ENCODE results near the gene GGNBP2. TPM values are rescaled to one million over a fixed set of nuclear protein-coding genes. Genes with fewer than 3 reads are reported as not detected.

GGNBP2 gene
- total and polyA plus RNA-seq, 2 experiments from 2014 or later, result 40.1 to 51.5 TPM

GRCh38 chr17:36625188-36625587, 80.5 kb downstream of the GGNBP2 start:
- no peak for TF ChIP-seq EZH2 (IDR thresholded peaks at IDR 0.05; ENCODE audit: insufficient read depth, poor library complexity, severe bottlenecking)
- TF ChIP-seq EZH2phosphoT487 (IDR thresholded peaks at IDR 0.05; ENCODE audit: insufficient read depth, low read depth), result no peak
- Histone ChIP-seq H3K4me3 (no peak overlapping the region), H3F3A (ENCODE audit: insufficient read depth) (no peaks in the 10 kb centered on the region), H3K79me2 (ENCODE audit: insufficient read depth) (no peaks in the 10 kb centered on the region), H3K27me3 (replicated peaks; ENCODE audit: insufficient read depth) (no peaks in the 10 kb centered on the region), H4K20me1 (ENCODE audit: insufficient read depth) (no peaks in the 10 kb centered on the region), H3K4me1 (ENCODE audit: insufficient read depth) (no peaks in the 10 kb centered on the region), H3K9ac (no peak overlapping the region), H3K27ac (no peak overlapping the region), H2AFZ (no peak overlapping the region), H3K4me2 (ENCODE audit: unreplicated experiment) (no peak overlapping the region), H3K36me3 (ENCODE audit: low read depth) (no peaks in the 10 kb centered on the region), H3K9me2 (ENCODE audit: insufficient read depth) (no peaks in the 10 kb centered on the region), H3K9me3 (ENCODE audit: low read depth) (no peaks in the 10 kb centered on the region)
- DNase-seq, result no peak
- 67 to 76% methylated on average over 7 of the region's 7 CpGs for WGBS, 2 experiments (ENCODE audit: low coverage in 1 of 2, low lambda C conversion rate in 2 of 2, missing lambda C conversion rate in 2 of 2)
- in situ Hi-C loops (cut with MboI), result loop anchor here (5.0 to 25.0 kb wide), 2 partner anchors 422 to 612 kb away; no protein-coding TSS in a partner anchor

DNA sequence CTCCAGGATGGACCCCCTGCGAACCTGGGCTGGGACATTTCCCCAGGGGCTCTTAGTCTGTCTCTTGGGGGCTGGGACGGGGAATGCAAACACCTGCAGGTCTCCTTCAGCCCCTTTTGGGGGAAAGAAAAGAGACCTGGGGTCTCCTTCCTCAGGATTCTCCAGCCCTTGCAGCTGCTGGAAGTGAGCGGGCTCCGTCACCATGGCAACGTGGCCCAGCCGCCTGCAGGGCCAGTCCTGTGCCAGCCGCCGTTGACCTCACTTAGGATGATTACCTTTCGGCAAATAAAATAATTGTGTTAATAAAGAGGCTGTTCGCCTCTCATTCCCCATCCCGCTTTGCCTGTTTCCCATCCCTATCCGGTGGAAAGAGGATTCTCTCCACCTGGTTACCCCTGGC, 82.4 kb downstream of the GGNBP2 start:
- no peaks in the 10 kb centered on the region for H3K9me3 ChIP-seq (ENCODE audit: low read depth)
- no peaks in the 10 kb centered on the region for H3F3A ChIP-seq (ENCODE audit: insufficient read depth)
- WGBS, 2 experiments (ENCODE audit: low coverage in 1 of 2, low lambda C conversion rate in 2 of 2, missing lambda C conversion rate in 2 of 2), result 66 to 69% methylated on average over 12 of the region's 12 CpGs
- H3K4me1 ChIP-seq (ENCODE audit: insufficient read depth), result no peaks in the 10 kb centered on the region
- H3K9me2 ChIP-seq (ENCODE audit: insufficient read depth), result no peaks in the 10 kb centered on the region
- H3K9ac ChIP-seq, result no peak overlapping the region
- in situ Hi-C loops (cut with MboI), result loop anchor here (5.0 to 25.0 kb wide), 2 partner anchors 420 to 610 kb away; no protein-coding TSS in a partner anchor
- H3K27ac ChIP-seq, result no peak overlapping the region
- no peak for DNase-seq
- H3K36me3 ChIP-seq (ENCODE audit: low read depth), result no peaks in the 10 kb centered on the region
- no peak overlapping the region for H3K4me3 ChIP-seq
- H3K4me2 ChIP-seq (ENCODE audit: unreplicated experiment), result no peak overlapping the region
- H3K79me2 ChIP-seq (ENCODE audit: insufficient read depth), result no peaks in the 10 kb centered on the region
- TF ChIP-seq EZH2 (IDR thresholded peaks at IDR 0.05; ENCODE audit: insufficient read depth, poor library complexity, severe bottlenecking) (no peak), EZH2phosphoT487 (IDR thresholded peaks at IDR 0.05; ENCODE audit: insufficient read depth, low read depth) (no peak)
- no peaks in the 10 kb centered on the region for H4K20me1 ChIP-seq (ENCODE audit: insufficient read depth)
- H3K27me3 ChIP-seq (replicated peaks; ENCODE audit: insufficient read depth), result no peaks in the 10 kb centered on the region; the same call in 1 of the 2 replicates
- no peak overlapping the region for H2AFZ ChIP-seq

GRCh38 chr17:36628576-36628975, 83.9 kb downstream of the GGNBP2 start:
- no peaks in the 10 kb centered on the region; the same call in 1 of the 2 replicates for H3K27me3 ChIP-seq (replicated peaks; ENCODE audit: insufficient read depth)
- H3F3A ChIP-seq (ENCODE audit: insufficient read depth), result no peaks in the 10 kb centered on the region
- no peak overlapping the region for H3K27ac ChIP-seq
- in situ Hi-C loops (cut with MboI), result loop anchor here (5.0 to 25.0 kb wide), 2 partner anchors 419 to 609 kb away; no protein-coding TSS in a partner anchor
- 82 to 85% methylated on average over 2 of the region's 2 CpGs for WGBS, 2 experiments (ENCODE audit: low coverage in 1 of 2, low lambda C conversion rate in 2 of 2, missing lambda C conversion rate in 2 of 2)
- H3K9ac ChIP-seq, result no peak overlapping the region
- H3K79me2 ChIP-seq (ENCODE audit: insufficient read depth), result no peaks in the 10 kb centered on the region
- no peaks in the 10 kb centered on the region for H3K36me3 ChIP-seq (ENCODE audit: low read depth)
- H3K9me2 ChIP-seq (ENCODE audit: insufficient read depth), result no peaks in the 10 kb centered on the region
- no peak for TF ChIP-seq EZH2 (IDR thresholded peaks at IDR 0.05; ENCODE audit: insufficient read depth, poor library complexity, severe bottlenecking)
- no peak for TF ChIP-seq EZH2phosphoT487 (IDR thresholded peaks at IDR 0.05; ENCODE audit: insufficient read depth, low read depth)
- no peak overlapping the region for H3K4me2 ChIP-seq (ENCODE audit: unreplicated experiment)
- H3K9me3 ChIP-seq (ENCODE audit: low read depth), result no peaks in the 10 kb centered on the region
- H4K20me1 ChIP-seq (ENCODE audit: insufficient read depth), result no peaks in the 10 kb centered on the region
- H3K4me1 ChIP-seq (ENCODE audit: insufficient read depth), result no peaks in the 10 kb centered on the region
- H2AFZ ChIP-seq, result no peak overlapping the region
- H3K4me3 ChIP-seq, result no peak overlapping the region
- DNase-seq, result no peak

- Histone ChIP-seq H3K9me3 (ENCODE audit: low read depth) (no peaks in the 10 kb centered on the region), H3F3A (ENCODE audit: insufficient read depth) (no peaks in the 10 kb centered on the region), H4K20me1 (ENCODE audit: insufficient read depth) (no peaks in the 10 kb centered on the region), H3K4me2 (ENCODE audit: unreplicated experiment) (no peak overlapping the region), H3K27ac (no peak overlapping the region), H3K4me3 (no peak overlapping the region), H3K27me3 (replicated peaks; ENCODE audit: insufficient read depth) (no peaks in the 10 kb centered on the region; the same call in 1 of the 2 replicates), H3K4me1 (ENCODE audit: insufficient read depth) (no peaks in the 10 kb centered on the region), H2AFZ (no peak overlapping the region), H3K9ac (no peak overlapping the region), H3K9me2 (ENCODE audit: insufficient read depth) (no peaks in the 10 kb centered on the region), H3K79me2 (ENCODE audit: insufficient read depth) (no peaks in the 10 kb centered on the region), H3K36me3 (ENCODE audit: low read depth) (no peaks in the 10 kb centered on the region)
- DNase-seq, result peak; percentile 72
- in situ Hi-C loops (cut with MboI), result loop anchor here (5.0 to 25.0 kb wide), 2 partner anchors 418 to 608 kb away; no protein-coding TSS in a partner anchor
- TF ChIP-seq EZH2 (IDR thresholded peaks at IDR 0.05; ENCODE audit: insufficient read depth, poor library complexity, severe bottlenecking) (no peak), EZH2phosphoT487 (IDR thresholded peaks at IDR 0.05; ENCODE audit: insufficient read depth, low read depth) (no peak)
- 20 to 21% methylated on average over 14 of the region's 14 CpGs for WGBS, 2 experiments (ENCODE audit: low coverage in 1 of 2, low lambda C conversion rate in 2 of 2, missing lambda C conversion rate in 2 of 2)
Measured at GRCh38 chr17:36629252-36629847, 84.6 kb downstream of the GGNBP2 start.
